ENCODE measurements around the gene RERE. TPM values are rescaled to one million over a fixed set of nuclear protein-coding genes. Genes with fewer than 3 reads are reported as not detected.
A peak's percentile ranks its signal among the peaks of the same experiment; 100 is the strongest.

Gene RERE
- total RNA-seq, 4 donors from 2014 or later: 51.2 to 1,226 (median 253) TPM

- H3K27ac ChIP-seq: peak overlapping the region; percentile 68 to 73
- H3K4me1 ChIP-seq: peaks cover 0 to 7% of the 10 kb centered on the region in 2 donors
- no peaks in the 10 kb centered on the region for H3K27me3 ChIP-seq
- H3K36me3 ChIP-seq: no peaks in the 10 kb centered on the region
- no peak overlapping the region for H3K4me3 ChIP-seq
- intact Hi-C loops (cut with DNase I; ENCODE audit: low total_unique reads): no loop called here
- no peaks in the 10 kb centered on the region for H3K9me3 ChIP-seq
- TF ChIP-seq, protein P1, sequence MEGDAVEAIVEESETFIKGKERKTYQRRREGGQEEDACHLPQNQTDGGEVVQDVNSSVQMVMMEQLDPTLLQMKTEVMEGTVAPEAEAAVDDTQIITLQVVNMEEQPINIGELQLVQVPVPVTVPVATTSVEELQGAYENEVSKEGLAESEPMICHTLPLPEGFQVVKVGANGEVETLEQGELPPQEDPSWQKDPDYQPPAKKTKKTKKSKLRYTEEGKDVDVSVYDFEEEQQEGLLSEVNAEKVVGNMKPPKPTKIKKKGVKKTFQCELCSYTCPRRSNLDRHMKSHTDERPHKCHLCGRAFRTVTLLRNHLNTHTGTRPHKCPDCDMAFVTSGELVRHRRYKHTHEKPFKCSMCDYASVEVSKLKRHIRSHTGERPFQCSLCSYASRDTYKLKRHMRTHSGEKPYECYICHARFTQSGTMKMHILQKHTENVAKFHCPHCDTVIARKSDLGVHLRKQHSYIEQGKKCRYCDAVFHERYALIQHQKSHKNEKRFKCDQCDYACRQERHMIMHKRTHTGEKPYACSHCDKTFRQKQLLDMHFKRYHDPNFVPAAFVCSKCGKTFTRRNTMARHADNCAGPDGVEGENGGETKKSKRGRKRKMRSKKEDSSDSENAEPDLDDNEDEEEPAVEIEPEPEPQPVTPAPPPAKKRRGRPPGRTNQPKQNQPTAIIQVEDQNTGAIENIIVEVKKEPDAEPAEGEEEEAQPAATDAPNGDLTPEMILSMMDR (IDR thresholded peaks at IDR 0.05): no peak
- TF ChIP-seq POLR2A (IDR thresholded peaks at IDR 0.05): no peak
- no peak for DNase-seq
Measured at GRCh38 chr1:8547791-8548190, 269.6 kb downstream of the RERE start.

DNA sequence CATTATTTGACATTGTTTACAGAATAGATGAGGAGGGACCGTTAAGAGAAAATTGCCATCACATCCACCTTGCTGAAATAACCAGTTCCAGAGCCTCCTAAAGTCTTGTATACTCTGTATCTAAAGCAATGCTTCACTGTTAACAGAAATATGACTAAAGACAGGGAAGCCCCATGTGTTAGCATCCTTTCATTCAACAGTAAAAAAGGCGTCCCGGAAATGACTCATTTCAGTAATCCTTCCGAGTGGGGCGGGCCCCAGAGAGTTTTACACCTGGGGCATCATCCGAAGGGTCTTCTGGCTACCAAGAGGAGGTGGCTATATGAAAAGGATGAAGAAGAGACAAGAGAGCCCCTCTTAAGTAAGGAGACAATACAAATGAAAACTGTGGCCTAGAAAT is 272.4 kb downstream of the RERE start:
- Histone ChIP-seq H3K36me3 (no peaks in the 10 kb centered on the region), H3K4me3 (no peak overlapping the region), H3K4me1 (peaks cover 0 to 25% of the 10 kb centered on the region in 2 donors), H3K27me3 (no peaks in the 10 kb centered on the region), H3K27ac (peak overlapping the region in 1 of 2 donors; percentile 35), H3K9me3 (no peaks in the 10 kb centered on the region)
- DNase-seq: no peak
- intact Hi-C loops (cut with DNase I; ENCODE audit: low total_unique reads): no loop called here
- TF ChIP-seq POLR2A (IDR thresholded peaks at IDR 0.05): no peak
- TF ChIP-seq, protein P1 (IDR thresholded peaks at IDR 0.05): no peak

DNA sequence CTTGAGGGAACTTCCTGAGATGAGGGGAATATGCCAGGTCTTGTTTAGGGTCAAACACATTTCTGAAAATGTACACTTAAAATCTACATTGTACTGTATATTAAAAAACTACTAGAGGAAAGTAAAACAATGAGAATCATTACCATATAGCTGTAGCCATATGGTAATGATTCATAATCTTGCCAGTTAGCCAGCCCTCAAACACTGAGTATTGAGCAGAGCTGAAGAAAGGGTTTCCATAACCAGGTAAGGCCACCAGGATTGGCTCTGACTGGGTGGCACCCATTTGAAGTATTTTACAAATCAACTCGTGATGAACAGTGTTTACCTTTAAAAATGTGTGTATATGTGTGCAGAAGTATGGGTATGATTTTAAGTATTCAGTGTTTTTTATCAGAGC is 272.8 kb downstream of the RERE start:
- no peaks in the 10 kb centered on the region for H3K36me3 ChIP-seq
- H3K27me3 ChIP-seq: no peaks in the 10 kb centered on the region
- no peak overlapping the region for H3K4me3 ChIP-seq
- intact Hi-C loops (cut with DNase I; ENCODE audit: low total_unique reads): no loop called here
- peak overlapping the region in 1 of 2 donors; percentile 35 for H3K27ac ChIP-seq
- TF ChIP-seq, protein P1 (IDR thresholded peaks at IDR 0.05): no peak
- no peak for TF ChIP-seq POLR2A (IDR thresholded peaks at IDR 0.05)
- no peak for DNase-seq
- H3K4me1 ChIP-seq: peaks cover 0 to 29% of the 10 kb centered on the region in 2 donors
- H3K9me3 ChIP-seq: no peaks in the 10 kb centered on the region

GRCh38 chr1:8543965-8544364 is 273.5 kb downstream of the RERE start:
- Histone ChIP-seq H3K4me1 (peaks cover 0 to 25% of the 10 kb centered on the region in 2 donors), H3K36me3 (no peaks in the 10 kb centered on the region), H3K27me3 (no peaks in the 10 kb centered on the region), H3K27ac (peak overlapping the region; percentile 90 to 93), H3K4me3 (no peak overlapping the region), H3K9me3 (no peaks in the 10 kb centered on the region)
- DNase-seq: no peak
- no peak for TF ChIP-seq POLR2A (IDR thresholded peaks at IDR 0.05)
- TF ChIP-seq, protein P1 (IDR thresholded peaks at IDR 0.05): no peak
- intact Hi-C loops (cut with DNase I; ENCODE audit: low total_unique reads): no loop called here

DNA sequence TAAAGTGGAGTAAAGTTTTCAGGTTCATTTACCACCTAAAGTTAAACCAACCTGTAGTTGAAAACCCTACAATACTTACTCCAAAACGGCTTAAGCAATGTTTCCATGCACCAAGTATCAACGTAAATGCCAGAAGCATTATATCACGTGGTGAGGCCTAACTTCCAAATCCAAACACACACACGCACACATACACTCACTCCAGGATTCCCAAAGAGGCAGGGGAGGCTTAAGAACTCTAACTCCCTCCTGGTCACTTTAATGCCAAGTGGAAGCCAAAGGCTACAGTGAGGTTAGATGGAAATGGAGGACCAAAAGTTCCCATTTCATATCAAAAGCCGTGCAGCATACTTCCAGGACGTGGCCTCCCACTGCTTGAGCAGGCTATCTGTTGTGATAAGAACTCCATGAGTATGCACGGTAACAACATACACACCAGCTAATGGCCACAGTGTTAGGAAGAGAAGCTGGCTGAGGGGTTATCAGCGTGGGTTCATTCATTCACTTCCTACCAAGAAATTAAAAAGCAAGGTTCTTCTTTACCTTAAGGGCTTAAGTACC is 275.4 kb downstream of the RERE start:
- Histone ChIP-seq H3K27me3 (no peaks in the 10 kb centered on the region), H3K4me1 (peaks cover 0 to 26% of the 10 kb centered on the region in 2 donors), H3K36me3 (no peaks in the 10 kb centered on the region), H3K9me3 (no peaks in the 10 kb centered on the region), H3K27ac (peak overlapping the region; percentile 90 to 93), H3K4me3 (no peak overlapping the region)
- no peak for DNase-seq
- TF ChIP-seq, protein P1 (IDR thresholded peaks at IDR 0.05): no peak
- TF ChIP-seq POLR2A (IDR thresholded peaks at IDR 0.05): no peak
- intact Hi-C loops (cut with DNase I; ENCODE audit: low total_unique reads): no loop called here

All from uterus (tissue), 4 donors.